Gastrocnemius medialis (tissue), 4 donors: ENCODE data around the gene MAML2.

Source experiments
- CTCF ChIP-seq, 5 experiments: fragments of 450-650 bp in 3 of 5; fragments of 200-600 bp in 2 of 5; sonication (generic) in 2 of 5; IDR thresholded peaks in 4 of 5; conservative IDR thresholded peaks in 1 of 5; 1 replicate in 4 of 5; 2 replicates in 1 of 5; pipeline ENCODE4 v1.5.1; 2016 to 2019; ENCODE audit warnings: antibody characterized with exemption in 5 of 5, mild to moderate bottlenecking in 3 of 5, moderate library complexity in 3 of 5
- POLR2A ChIP-seq, 2 donors: fragments of 450-650 bp; IDR thresholded peaks; one replicate each; pipeline ENCODE4 v1.6.1; 2017; ENCODE audit warnings: antibody characterized with exemption in 2 of 2, mild to moderate bottlenecking in 2 of 2, moderate library complexity in 2 of 2

GRCh38 chr11:96090711-96091110, 252.3 kb downstream of the MAML2 start:
- TF ChIP-seq POLR2A (IDR thresholded peaks at IDR 0.05) (no peak), CTCF (IDR thresholded peaks at IDR 0.05 in 4 of 5, conservative IDR thresholded peaks at IDR 0.05 in 1 of 5) (no peak)
